ENCODE data around the gene VWDE. TPM values are rescaled to one million over a fixed set of nuclear protein-coding genes. Genes with fewer than 3 reads are reported as not detected.
"Not testable (repeated sequence)": the region's sequence is repeated elsewhere in the genome, so short reads cannot be mapped to it uniquely, and the experiment has no call there.

Gene VWDE
- total RNA-seq (2014; rRNA removed; shearing (Covaris generic)) (not detected in 2 replicates), polyA plus RNA-seq (2016; fragmentation: Nextera tagmentation; extraction: Ambion mirVana) (0.05 TPM in 1 of 2 replicates, not detected in the other)

- Histone ChIP-seq H3K4me3 (peak within 1 kb of the TSS; percentile 68), H3K9ac (no peak within 1 kb of the TSS)
- 2% methylated on average over 44 to 54 of the region's 54 CpGs for WGBS, 2 experiments (ENCODE audit: low coverage in 1 of 2, low lambda C conversion rate in 2 of 2, missing lambda C conversion rate in 2 of 2)
Measured at GRCh38 chr7:12403287-12404181, at the start of gene VWDE. Gene VWDE (minus strand): TSS chr7:12403865. CDS start chr7:12403716, 149 bp downstream.

GRCh38 chr7:12453136-12453535 is 49.5 kb upstream of the VWDE start:
- H3K79me2 ChIP-seq (ENCODE audit: insufficient read depth); H4K20me1 ChIP-seq (ENCODE audit: insufficient read depth); H3K36me3 ChIP-seq (ENCODE audit: low read depth); H3F3A ChIP-seq (ENCODE audit: insufficient read depth); H3K9me3 ChIP-seq (ENCODE audit: low read depth); in situ Hi-C loops (cut with MboI); H3K4me1 ChIP-seq (ENCODE audit: insufficient read depth); H3K4me2 ChIP-seq (ENCODE audit: unreplicated experiment); H3K27ac ChIP-seq; H3K4me3 ChIP-seq; H3K9ac ChIP-seq; H2AFZ ChIP-seq; H3K9me2 ChIP-seq (ENCODE audit: insufficient read depth); H3K27me3 ChIP-seq (replicated peaks; ENCODE audit: insufficient read depth); DNase-seq: not testable (repeated sequence)
- 25 to 45% methylated on average over 1 to 2 of the region's 2 CpGs for WGBS, 2 experiments (ENCODE audit: low coverage in 1 of 2, low lambda C conversion rate in 2 of 2, missing lambda C conversion rate in 2 of 2)

More at GRCh38 chr7:12403287-12404181, at the start of gene VWDE:
- TF ChIP-seq EZH2phosphoT487 (IDR thresholded peaks at IDR 0.05; ENCODE audit: insufficient read depth, low read depth), result no peak
- TF ChIP-seq EZH2 (IDR thresholded peaks at IDR 0.05; ENCODE audit: insufficient read depth, poor library complexity, severe bottlenecking), result no peak
- peak; percentile 23 for DNase-seq
- peak within 1 kb of the TSS; percentile 78 for H3K4me2 ChIP-seq (ENCODE audit: unreplicated experiment)
- no peak within 1 kb of the TSS for H3K27ac ChIP-seq
- peak within 1 kb of the TSS; percentile 77 for H2AFZ ChIP-seq
- H3K36me3 ChIP-seq (ENCODE audit: low read depth), result no peaks in the 10 kb centered on the region
- H3K9me2 ChIP-seq (ENCODE audit: insufficient read depth), result no peaks in the 10 kb centered on the region
- no peaks in the 10 kb centered on the region for H4K20me1 ChIP-seq (ENCODE audit: insufficient read depth)
- H3K4me1 ChIP-seq (ENCODE audit: insufficient read depth), result no peaks in the 10 kb centered on the region
- H3F3A ChIP-seq (ENCODE audit: insufficient read depth), result no peaks in the 10 kb centered on the region
- H3K9me3 ChIP-seq (ENCODE audit: low read depth), result no peaks in the 10 kb centered on the region
- in situ Hi-C loops (cut with MboI), result no loop called here
- H3K79me2 ChIP-seq (ENCODE audit: insufficient read depth), result no peaks in the 10 kb centered on the region
- peaks cover 60% of the 10 kb centered on the region for H3K27me3 ChIP-seq (replicated peaks; ENCODE audit: insufficient read depth)

- Histone ChIP-seq H3K79me2 (ENCODE audit: insufficient read depth) (no peaks in the 10 kb centered on the region), H3K4me2 (ENCODE audit: unreplicated experiment) (no peak overlapping the region), H2AFZ (no peak overlapping the region), H3K27ac (no peak overlapping the region), H3K4me3 (no peak overlapping the region), H3F3A (ENCODE audit: insufficient read depth) (no peaks in the 10 kb centered on the region), H3K36me3 (ENCODE audit: low read depth) (no peaks in the 10 kb centered on the region), H3K27me3 (replicated peaks; ENCODE audit: insufficient read depth) (no peaks in the 10 kb centered on the region), H3K9ac (no peak overlapping the region), H4K20me1 (ENCODE audit: insufficient read depth) (no peaks in the 10 kb centered on the region), H3K9me2 (ENCODE audit: insufficient read depth) (no peaks in the 10 kb centered on the region), H3K9me3 (ENCODE audit: low read depth) (no peaks in the 10 kb centered on the region), H3K4me1 (ENCODE audit: insufficient read depth) (no peaks in the 10 kb centered on the region)
- DNase-seq, result no peak
- WGBS, 2 experiments (ENCODE audit: low coverage in 1 of 2, low lambda C conversion rate in 2 of 2, missing lambda C conversion rate in 2 of 2), result 3 to 6% methylated on average over 2 of the region's 2 CpGs
- TF ChIP-seq EZH2 (IDR thresholded peaks at IDR 0.05; ENCODE audit: insufficient read depth, poor library complexity, severe bottlenecking) (no peak), EZH2phosphoT487 (IDR thresholded peaks at IDR 0.05; ENCODE audit: insufficient read depth, low read depth) (no peak)
- in situ Hi-C loops (cut with MboI), result no loop called here
Measured at GRCh38 chr7:12450615-12451014, 47.0 kb upstream of the VWDE start.

- H3K9me3 ChIP-seq (ENCODE audit: low read depth), result no peaks in the 10 kb centered on the region
- H3F3A ChIP-seq (ENCODE audit: insufficient read depth), result no peaks in the 10 kb centered on the region
- H3K27ac ChIP-seq, result no peak overlapping the region
- DNase-seq, result no peak
- in situ Hi-C loops (cut with MboI), result no loop called here
- no peaks in the 10 kb centered on the region for H3K9me2 ChIP-seq (ENCODE audit: insufficient read depth)
- no peak overlapping the region for H3K4me3 ChIP-seq
- no peaks in the 10 kb centered on the region for H3K79me2 ChIP-seq (ENCODE audit: insufficient read depth)
- 37 to 40% methylated on average over 3 of the region's 3 CpGs for WGBS, 2 experiments (ENCODE audit: low coverage in 1 of 2, low lambda C conversion rate in 2 of 2, missing lambda C conversion rate in 2 of 2)
- no peaks in the 10 kb centered on the region for H4K20me1 ChIP-seq (ENCODE audit: insufficient read depth)
- no peak overlapping the region for H2AFZ ChIP-seq
- no peaks in the 10 kb centered on the region for H3K4me1 ChIP-seq (ENCODE audit: insufficient read depth)
- no peak overlapping the region for H3K9ac ChIP-seq
- no peaks in the 10 kb centered on the region for H3K36me3 ChIP-seq (ENCODE audit: low read depth)
- no peak overlapping the region for H3K4me2 ChIP-seq (ENCODE audit: unreplicated experiment)
- H3K27me3 ChIP-seq (replicated peaks; ENCODE audit: insufficient read depth), result no peaks in the 10 kb centered on the region; the same call in 1 of the 2 replicates
- no peak for TF ChIP-seq EZH2 (IDR thresholded peaks at IDR 0.05; ENCODE audit: insufficient read depth, poor library complexity, severe bottlenecking)
- no peak for TF ChIP-seq EZH2phosphoT487 (IDR thresholded peaks at IDR 0.05; ENCODE audit: insufficient read depth, low read depth)
Measured at GRCh38 chr7:12444785-12445184, 41.1 kb upstream of the VWDE start.

Measured in GM23248 (cell line).